NCI-H1417 treated with DMSO at 0.1 percent for 48 hours (cell line): ENCODE measurements around the gene SLC19A1.

Source experiments
- DNase-seq: peaks from one replicate; lab custom pipeline; 2025; lab: John Stamatoyannopoulos, UW

SLC19A1 gene

DNA sequence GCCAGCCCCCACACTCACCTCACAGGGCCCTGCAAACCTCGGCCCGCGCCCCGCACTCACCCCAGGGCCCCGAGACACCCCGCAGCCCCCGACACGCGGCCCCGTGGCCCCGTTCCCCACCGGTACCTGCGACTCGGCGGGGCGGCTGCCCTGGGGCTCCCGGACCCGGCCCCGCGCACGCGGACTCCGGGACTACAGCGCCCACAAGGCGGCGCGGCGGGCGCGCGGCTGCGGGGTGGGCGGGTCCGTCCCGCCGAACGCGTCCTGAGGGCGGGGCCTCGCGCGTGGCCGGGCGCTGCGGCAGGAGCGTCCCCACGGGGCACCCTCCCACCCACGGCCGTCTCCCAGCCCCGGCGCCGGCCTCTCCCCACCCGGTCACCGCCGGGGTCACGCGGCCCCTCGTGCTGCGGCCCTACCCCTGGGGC, at the start of gene SLC19A1:
SLC19A1 (minus strand) TSS at position 199 of the 425 bp plus-strand sequence. CDS start 4,481 bp downstream, outside the sequence.
- no peak for DNase-seq

DNA sequence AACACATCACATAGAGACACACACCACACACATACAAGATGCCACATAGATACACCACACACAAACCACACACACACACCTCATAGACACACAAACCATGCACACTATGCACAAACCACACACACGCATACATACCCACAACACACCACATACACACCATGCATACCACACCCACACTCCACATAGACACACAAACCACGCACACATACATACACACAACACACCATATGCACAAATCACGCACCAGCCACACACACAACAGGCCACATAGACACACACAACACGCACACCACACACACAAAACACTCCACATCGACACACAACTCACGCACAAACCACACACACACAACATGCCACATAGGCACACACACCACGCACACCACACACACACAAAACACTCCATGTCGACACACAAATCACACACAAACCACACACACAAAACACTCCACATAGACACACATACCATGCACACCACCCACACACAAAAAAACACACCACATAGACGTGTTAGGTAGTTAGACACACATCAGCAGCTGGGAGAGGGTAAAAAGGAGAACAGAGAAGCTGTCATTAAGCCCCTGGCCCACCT, 49.5 kb upstream of the SLC19A1 start:
- DNase-seq: no peak

DNA sequence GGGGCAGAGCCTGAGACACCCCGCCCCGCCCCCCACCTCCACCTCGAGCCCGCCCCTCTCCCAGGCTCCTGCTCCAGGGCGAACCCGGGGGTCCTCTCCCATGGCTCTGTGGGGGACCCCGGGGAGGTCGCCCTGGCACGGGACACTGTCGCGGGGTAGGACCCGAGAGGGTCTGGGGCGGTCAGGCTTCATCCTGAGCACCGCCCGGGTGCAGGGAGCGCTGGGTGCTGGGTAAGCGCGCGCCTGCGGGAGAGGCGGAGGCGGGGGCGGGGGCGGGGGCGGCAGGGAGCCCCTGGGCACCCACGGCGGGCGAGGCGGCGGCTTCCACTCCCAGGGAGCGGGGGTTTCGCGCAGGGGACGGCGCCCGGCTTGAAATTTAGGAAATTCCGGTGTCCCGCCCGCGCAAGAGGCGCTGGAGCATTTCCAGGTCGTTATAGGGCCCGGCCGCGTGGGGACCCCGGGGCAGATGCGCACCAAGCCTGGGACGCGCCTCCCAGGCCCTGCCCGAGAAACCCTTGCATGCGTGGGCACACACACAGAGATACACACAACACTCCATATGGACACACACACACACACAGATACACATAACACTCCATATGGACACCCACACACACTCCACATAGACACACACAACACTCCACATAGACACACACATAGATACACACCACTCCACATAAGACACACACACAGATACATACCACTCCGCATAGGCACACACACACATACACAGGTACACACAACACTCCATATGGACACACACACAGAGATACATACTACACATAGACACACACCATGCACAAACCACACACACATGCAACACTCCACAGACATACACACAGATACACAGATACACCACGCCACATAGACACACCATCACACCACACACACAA, 48.7 kb upstream of the SLC19A1 start:
- DNase-seq: no peak

DNA sequence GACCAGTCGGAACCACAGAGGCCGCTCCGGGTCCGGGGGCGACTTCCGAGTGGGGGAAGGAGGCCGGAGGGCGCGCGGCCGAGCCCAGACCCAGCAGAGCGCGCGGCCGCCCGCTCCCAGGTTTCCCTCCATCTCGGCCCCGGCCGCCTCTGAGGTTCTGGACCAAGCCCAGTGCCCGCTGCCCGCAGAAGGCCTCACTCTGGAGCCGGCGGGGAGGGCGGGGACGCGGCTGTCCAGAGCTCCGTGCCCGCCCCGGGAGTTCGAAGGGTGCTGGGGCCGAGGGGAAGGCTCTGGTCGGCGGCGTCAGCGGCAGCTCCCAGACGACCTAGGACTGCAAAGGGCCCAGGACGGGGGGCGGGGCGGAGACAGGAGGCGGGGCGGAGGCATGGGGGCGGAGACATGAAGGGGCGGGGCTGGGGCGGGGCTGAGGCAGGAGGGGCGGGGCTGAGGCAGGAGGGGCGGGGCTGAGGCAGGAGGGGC, 48.0 kb upstream of the SLC19A1 start:
- DNase-seq: no peak

DNA sequence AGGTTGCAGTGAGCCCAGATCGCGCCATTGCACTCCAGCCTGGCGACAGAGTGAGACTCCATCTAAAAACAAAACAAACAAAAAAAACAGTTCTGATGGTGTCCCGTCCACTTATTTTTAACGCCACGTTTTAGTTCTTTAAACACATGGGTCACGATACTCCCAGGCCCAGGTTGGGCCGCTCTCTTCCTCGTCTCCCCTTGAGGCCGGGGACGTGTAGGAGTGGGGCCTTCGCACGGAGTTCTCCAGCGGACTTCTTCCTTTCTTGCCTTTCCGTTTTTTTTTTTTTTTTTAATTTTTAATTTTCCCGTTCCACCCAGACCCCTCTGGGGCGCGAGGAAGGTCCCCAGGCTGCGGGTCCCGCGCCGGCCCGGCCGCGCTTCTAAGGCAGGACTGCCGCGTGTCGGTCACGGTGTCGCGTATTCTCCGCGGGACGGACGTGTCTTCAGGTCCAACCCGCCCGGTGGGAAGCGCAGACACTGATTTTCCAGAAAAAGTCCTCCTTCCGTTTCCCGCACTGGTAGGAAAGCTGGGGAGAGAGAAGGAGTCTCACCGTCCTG, 47.5 kb upstream of the SLC19A1 start:
- DNase-seq: no peak

DNA sequence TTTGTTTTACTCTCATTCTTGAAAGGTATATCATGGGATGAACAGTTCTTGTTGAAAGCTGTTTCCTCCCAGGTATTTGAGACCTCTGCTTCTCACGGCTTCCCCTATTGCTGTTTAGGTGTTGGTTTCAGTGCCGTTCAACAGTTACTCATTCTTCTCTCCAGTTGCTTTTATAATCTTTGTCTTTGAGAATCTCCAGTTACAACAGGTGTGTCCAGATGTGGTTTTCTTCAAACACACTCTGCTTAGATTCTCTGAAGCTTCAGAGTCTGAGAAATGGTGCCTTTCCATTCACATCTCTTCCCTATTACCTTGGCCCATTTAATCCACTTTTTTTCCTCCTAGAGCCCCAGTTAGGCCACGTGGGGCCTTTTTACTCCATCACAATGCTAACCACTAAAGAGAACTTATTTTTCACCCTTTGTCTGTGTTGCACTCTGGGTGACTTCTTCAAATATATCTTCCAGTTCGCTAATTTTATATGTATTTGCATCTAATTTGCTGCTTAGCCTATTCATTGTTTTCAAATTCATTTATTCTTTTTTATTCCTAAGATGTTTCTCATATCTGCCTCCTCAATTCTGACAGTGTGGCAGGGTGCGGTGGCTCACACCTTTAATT, 46.7 kb upstream of the SLC19A1 start:
- no peak for DNase-seq

DNA sequence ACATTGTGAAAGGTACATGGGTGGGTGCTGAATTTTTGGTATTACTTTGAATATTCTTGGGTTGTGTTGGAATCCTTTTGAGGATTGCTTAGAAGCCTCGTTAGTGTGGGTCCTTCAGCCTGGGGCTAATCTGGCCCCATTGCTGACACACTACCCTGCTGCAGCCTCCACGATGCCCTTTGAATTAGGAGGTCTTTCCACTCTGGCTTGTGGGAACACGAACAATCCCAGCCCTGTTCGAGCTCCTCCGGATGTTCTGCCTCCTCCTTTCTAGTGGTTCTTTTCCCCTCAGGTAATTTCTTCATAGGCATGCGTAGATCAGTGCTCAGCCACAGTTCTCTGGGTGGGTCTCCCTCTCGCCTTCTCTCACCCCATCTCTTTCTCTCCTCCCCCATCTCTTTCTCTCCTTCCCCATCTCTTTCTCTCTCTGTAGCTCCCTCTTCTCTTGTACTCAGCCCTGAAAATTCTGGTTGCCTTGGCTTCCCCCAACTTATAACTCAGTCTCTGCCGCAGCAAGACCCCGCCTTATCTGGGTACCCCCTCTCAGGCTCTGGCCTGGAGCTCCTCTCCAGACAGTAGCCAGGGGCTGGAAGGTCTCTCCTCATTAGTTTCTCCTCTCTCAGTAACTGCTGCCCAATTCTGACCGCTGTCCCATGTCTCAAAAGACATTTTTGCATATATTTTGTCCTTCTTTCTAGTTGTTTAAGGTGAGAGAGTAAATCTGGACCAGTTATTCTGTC, 46.0 kb upstream of the SLC19A1 start:
- DNase-seq: no peak

DNA sequence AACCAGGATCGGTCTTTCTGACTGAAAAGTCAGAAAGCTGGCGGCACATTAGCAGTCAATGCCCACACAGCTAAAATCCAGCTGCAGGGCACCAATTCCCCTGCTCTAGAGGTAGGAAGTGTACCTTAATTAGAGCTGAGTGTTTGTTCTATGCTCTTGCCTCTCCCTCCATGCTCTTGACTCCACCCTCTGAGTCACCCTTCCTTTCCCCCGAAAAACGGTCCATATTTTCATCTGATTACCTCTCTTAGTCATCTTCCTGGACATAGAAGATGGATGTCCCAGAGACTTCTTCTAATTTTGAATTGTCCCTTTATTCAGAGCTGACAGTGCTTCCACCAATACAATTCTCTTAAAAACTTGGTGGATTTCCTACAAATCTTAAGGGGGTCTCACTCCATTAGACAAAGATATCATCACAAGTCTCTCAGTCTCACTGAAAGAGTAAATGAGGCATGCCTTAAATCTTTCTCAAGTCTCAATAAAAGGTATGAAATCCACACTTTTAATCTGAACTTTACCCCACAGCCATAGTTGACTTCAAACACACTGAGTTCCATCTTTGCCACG, 44.1 kb upstream of the SLC19A1 start:
- DNase-seq: no peak

DNA sequence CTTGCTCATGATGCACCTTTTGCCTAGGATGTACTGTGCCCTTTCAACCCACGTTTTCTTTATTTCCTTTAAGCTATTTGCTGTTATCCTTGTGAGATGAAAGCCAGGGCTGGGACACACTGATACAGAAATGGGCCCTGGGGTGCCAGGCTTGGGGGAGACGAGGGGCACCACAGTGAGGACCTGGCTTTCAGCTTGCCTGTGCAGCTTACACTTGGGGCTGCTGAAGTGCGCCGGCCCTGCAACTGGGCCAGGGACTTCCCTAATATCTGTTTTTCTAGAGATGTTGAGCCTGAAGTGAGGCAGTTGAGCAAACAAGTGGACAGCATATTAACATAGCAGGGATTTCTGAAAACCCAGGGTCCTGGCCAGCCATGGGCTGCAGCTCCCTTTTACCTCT, 42.5 kb upstream of the SLC19A1 start:
- DNase-seq: no peak

DNA sequence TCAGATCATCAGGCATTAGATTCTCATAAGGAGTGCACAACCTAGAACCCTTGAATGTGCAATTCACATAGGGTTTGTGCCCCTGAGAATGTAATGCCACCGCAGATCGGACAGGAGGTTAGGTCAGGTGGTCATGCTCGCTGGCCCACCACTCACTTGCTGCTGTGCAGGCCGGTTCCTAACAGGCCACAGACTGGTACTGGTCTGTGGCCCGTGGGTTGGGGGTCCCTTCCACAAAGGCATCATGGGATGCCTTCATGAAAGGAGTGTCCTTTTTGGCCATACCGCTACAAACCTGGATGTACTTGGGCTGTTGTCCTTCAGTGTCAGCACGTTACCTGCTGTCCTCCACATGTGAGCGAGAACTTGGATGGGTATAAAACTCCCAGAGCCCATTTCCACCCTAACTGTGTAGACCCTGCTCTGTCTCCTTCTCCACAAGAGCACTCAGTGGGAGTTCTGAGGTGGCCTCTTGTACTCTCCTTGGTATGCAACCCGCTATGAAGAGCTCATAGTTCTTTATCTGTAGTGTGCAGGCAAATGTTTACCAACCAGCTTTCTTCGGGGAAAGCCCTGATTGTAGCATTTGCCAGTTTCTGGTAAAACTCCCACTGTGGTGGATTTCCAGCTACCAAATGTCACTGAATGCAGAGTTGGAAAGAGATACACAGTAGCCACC, 41.7 kb upstream of the SLC19A1 start:
- no peak for DNase-seq

DNA sequence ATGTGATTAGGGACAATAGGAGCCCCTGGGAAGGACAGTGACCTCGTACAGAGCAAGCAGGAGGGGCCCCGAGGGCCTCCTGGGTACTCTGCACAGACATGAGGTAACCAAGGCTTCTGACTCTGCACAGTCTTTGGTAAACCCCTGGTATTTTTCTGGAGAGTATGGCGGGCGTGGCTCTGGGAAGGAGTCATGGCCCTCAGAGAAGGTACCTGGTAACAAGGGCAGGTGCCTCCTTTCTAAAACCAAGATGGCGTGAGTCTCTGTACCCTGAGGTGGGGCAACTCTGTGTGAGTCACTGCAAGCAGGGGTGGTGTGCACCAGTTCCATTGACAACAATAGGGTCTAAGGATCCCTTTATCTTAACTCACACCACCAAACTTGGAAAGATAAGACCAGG, 39.9 kb upstream of the SLC19A1 start:
- no peak for DNase-seq

DNA sequence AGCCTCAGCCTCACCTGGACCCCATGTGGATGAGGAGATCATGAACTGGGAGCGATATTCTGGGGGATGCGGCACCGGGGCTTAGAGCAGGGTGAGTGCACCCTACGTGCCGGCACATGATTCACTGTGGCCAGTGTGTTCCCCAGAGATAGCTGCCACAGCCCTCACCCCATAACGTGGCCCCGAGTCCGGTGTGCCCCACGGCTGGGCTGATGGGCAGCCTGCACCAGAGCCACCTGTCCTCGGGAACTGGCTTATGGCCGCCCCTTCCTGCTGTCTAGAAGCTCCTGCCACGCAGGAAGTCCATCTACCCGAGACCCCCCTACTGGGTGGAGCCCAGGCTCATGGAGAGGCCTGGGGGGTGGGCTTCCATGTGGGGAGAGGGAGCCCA, 39.1 kb upstream of the SLC19A1 start:
- no peak for DNase-seq

DNA sequence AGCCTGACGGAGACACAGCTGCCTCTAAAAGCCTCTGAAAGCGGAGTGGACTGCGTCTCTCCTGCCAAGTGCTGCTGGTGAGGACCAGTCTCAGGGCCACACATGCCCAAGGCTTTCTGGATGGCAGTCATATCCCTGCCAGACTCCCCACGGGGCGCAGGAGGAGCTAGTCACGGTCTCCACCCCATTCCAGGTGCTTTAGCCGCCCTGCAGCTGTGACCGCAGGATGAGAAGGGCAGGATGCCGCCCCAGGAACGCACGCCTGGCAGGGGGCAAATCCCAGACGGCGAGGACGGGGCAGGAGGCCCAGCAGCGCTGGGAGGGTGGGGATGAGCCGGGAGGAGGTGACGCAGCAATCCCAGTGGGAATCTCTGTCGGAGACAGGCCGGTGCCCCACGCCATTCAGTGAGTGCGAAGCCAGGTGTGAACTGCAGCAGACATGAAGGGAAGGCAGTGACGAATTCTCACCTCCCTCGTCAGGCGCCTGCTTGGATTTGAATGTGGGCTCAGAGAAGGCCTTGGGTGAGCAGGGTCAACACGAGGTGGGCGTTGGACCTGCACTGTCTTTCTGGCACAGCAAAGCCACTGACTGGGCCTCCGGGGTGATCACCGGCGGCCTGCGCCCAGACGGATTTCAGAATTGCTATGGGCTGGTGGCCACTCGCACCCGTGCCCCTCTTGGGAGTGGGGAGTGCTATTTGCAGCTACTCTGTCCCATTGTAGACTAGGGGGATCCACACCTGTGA, 38.5 kb upstream of the SLC19A1 start:
- DNase-seq: no peak

DNA sequence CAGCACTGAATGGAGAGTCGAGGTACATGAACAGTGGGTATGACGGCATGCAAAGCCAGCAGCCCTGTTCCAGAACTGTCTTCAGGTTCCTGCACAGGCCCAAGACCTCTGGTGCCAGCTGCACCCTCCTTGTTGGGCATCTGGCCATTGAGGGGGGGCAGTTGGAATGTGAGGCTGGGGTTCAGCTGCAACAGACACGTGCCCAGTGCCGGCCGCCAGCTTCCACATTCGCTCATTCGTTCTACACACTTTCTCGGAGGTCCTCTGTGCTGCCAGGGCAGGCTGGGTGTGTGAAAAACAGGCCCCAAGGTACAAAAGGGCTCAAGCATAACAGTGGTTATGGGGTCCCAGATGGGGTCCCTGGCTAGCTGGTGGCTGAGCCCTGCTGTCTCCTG, 37.9 kb upstream of the SLC19A1 start:
- DNase-seq: no peak

DNA sequence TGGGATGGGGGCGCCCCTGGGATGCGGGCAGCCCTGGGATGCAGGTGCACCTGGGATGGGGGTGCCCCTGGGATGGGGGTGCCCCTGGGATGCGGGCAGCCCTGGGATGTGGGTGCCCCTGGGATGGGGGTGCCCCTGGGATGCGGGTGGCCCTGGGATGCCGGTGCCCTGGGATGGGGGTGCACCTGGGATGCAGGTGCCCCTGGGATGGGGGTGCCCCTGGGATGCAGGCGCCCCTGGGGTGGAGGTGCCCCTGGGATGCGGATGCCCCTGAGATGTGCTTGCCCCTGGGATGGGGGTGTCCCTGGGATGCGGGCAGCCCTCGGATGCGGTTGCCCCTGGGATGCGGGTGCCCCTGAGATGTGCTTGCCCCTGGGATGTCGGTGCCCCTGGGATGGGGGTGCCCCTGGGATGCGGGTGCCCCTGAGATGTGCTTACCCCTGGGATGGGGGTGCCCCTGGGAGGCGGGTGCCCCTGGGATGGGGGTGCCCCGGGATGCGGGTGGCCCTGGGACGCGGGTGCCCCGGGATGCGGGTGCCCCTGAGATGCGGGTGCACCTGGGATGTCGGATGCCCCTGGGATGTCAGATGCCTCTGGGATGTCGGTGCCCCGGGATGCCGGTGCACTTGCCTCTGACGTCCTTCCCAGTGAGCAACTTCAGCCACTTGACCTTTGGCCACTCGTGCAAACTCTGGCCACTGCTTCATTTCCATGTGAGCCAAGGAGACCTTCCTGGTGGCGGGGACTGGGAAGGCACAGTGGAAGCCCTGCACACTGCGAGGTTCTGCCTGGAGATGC, 37.3 kb upstream of the SLC19A1 start:
- DNase-seq: no peak

DNA sequence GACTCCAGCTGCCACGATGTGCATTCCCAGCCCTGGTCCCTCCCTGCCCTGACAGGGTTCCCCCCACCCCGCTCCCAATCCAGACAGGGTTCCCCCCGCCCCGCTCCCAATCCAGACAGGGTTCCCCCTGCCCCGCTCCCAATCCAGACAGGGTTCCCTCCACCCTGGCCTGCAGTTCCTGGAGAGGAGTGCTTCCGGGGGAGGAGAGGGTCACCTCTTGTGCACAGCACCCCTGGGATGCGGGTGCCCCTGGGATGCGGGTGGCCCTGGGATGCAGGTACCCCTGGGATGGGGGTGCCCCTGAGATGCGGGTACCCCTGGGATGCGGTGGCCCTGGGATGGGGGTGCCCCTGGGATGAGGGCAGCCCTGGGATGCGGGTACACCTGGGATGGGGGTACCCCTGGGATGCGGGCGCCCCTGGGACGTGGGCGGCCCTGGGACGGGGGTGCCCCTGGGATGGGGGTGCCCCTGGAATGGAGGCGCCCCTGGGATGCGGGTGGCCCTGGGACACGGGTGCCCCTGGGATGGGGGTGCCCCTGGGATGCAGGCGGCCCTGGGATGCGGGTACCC, 36.7 kb upstream of the SLC19A1 start:
- no peak for DNase-seq

DNA sequence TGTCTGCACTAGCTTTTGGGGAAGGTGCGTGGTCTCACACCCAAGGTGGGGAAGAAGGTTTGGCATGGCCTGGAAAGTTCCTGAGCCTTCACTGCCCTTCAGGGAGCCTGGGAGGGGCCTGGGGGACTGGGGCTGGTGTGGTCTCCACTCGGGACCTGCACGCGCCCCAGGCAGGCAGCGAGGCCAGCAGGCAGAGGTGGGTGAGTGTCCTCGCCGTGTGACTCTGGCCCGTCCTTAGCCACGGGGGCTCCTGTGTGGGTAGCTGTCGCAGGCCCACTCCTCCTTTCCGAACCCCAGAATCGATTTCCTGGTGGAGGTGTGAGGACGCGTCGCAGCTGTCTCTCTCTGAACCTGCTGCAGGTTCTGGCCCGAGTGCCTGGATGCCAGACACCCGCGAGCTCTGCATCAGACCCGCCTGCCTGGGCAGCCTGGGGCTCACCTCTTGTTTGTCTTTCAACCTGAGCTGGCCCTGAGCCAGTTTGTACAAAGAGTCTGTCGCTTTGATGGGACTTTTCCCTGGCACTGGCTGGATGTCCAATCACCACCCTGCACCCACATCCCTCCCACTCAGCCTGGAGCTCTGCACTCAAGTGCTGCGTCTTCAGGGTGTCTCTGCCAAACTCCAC, 36.0 kb upstream of the SLC19A1 start:
- peak; percentile 25 for DNase-seq

DNA sequence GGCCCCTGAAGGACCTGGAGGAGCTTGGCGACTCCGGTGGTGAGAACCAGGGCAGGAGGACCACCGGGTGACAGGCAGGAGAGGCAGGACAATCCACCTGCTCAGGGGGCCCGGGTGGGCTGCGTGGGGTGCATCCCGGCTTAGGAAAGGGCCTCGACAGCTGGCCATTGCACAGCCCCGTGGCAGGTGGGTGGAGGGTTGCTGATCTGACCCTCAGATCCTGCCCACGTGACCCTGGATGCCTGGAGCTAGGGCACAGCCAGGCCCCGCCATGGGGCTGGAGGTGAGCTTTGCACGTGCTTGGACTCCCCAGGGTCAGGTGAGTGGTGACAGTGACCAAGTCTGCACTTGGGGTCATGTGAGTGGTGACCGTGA, 35.5 kb upstream of the SLC19A1 start:
- DNase-seq: no peak
